MM.1S (cell line): ENCODE results near the gene GIPC2.

Experiments
- DNase-seq: peaks from one replicate; pipeline ENCODE4 v3.0.0-alpha.2; 2015
- H2AFZ ChIP-seq: fragments of 300-600 bp; sonication (generic); 2 replicates; pipeline ENCODE4 v1.6.0; 2016; ENCODE audit warnings: antibody characterized with exemption, low read length
- H3F3A ChIP-seq: fragments of 300-600 bp; sonication (generic); 2 replicates; pipeline ENCODE4 v1.6.1; 2016; ENCODE audit warnings: mild to moderate bottlenecking, antibody characterized with exemption, low read length, moderate library complexity, mixed read lengths; ENCODE audit not compliant: insufficient read depth
- H3K27ac ChIP-seq: fragments of 300-600 bp; sonication (generic); 2 replicates; pipeline ENCODE4 v1.5.1; 2016; ENCODE audit warnings: mild to moderate bottlenecking, low read length
- H3K27me3 ChIP-seq: fragments of 300-600 bp; sonication (generic); replicated peaks from 2 replicates; pipeline ENCODE4 v1.6.0; 2016; ENCODE audit warnings: low read length; ENCODE audit not compliant: insufficient read depth
- H3K36me3 ChIP-seq: fragments of 300-600 bp; sonication (generic); replicated peaks from 2 replicates; pipeline ENCODE4 v1.6.1; 2016; ENCODE audit warnings: mild to moderate bottlenecking, low read length, mixed read lengths; ENCODE audit not compliant: insufficient read depth
- H3K4me1 ChIP-seq: fragments of 300-600 bp; sonication (generic); 2 replicates; pipeline ENCODE4 v1.6.1; 2016; ENCODE audit warnings: low read length, mixed read lengths
- H3K4me2 ChIP-seq: fragments of 300-600 bp; sonication (generic); 2 replicates; pipeline ENCODE4 v1.6.0; 2016; ENCODE audit warnings: low read depth, low read length
- H3K4me3 ChIP-seq: fragments of 300-600 bp; sonication (generic); 2 replicates; pipeline ENCODE4 v1.5.1; 2016; ENCODE audit warnings: low read length, mixed read lengths
- H3K79me2 ChIP-seq: fragments of 300-600 bp; sonication (generic); 2 replicates; pipeline ENCODE4 v1.6.1; 2016; ENCODE audit warnings: mixed run types, low read length, mixed read lengths
- H3K9ac ChIP-seq: fragments of 300-600 bp; sonication (generic); 2 replicates; pipeline ENCODE4 v1.6.1; 2016; ENCODE audit warnings: low read length, mixed read lengths
- H3K9me2 ChIP-seq: fragments of 300-600 bp; sonication (generic); replicated peaks from 2 replicates; pipeline ENCODE4 v1.6.1; 2016; ENCODE audit warnings: mild to moderate bottlenecking, low read length, mixed read lengths; ENCODE audit not compliant: insufficient read depth
- H3K9me3 ChIP-seq: fragments of 300-600 bp; sonication (generic); replicated peaks from 2 replicates; pipeline ENCODE4 v1.6.1; 2016; ENCODE audit warnings: mild to moderate bottlenecking, low read length, mixed read lengths; ENCODE audit not compliant: insufficient read depth
- H4K20me1 ChIP-seq: fragments of 300-600 bp; sonication (generic); 2 replicates; pipeline ENCODE4 v1.6.1; 2016; ENCODE audit warnings: mild to moderate bottlenecking, low read length, moderate library complexity, mixed read lengths; ENCODE audit not compliant: insufficient read depth
- EZH2 ChIP-seq: fragments of 300-600 bp; sonication (generic); optimal IDR thresholded peaks from 2 replicates; pipeline ENCODE3; 2017; ENCODE audit warnings: low read depth, mild to moderate bottlenecking, antibody characterized with exemption, low read length, mixed read lengths
- EZH2phosphoT487 ChIP-seq: fragments of 300-600 bp; sonication (generic); IDR thresholded peaks from 2 replicates; pipeline ENCODE4 v1.6.1; 2018; ENCODE audit warnings: antibody characterized with exemption, low read length
- TF ChIP-seq, protein P1 (sequence below): fragments of 300-600 bp; sonication (generic); IDR thresholded peaks from 2 replicates; pipeline ENCODE4 v1.5.1; 2016; ENCODE audit warnings: antibody characterized with exemption, low read length, mixed read lengths

Gene GIPC2

DNA sequence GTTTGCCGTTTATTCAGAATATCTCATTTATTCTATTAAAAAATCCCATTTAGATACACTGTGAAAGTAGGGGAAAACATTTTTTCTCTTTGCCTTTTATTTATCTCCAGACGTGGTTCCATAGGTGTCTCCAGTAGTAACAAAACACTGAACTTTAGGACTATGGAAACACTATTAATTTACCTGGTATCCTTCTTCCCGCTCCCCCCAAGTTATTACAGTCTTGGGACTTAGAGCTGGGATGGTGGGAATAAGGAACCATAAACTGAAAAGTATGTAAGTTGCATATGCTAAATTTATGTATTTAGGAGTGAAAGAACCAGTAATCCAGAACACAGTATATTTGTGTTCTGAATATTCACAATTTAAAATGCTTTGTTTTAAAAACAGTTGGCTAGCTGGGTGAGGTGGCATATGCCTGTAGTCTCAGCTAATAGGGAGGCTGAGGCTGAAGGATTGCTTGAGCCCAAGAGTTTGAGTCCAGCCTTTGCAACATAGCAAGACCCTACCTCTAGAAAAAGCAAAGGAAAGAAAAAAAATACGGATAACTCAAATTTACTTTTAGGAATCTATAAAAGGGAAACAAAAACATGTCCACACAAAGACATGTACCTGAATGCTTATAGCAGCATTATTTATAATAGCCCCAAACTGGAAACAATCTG, 38.0 kb upstream of the GIPC2 start:
- Histone ChIP-seq H3K79me2 (peaks cover 58% of the 10 kb centered on the region), H3K4me2 (peak overlapping the region; percentile 31; the same call in 1 of the 2 replicates), H2AFZ (no peak overlapping the region), H3F3A (peaks cover 27% of the 10 kb centered on the region), H3K9me2 (no peaks in the 10 kb centered on the region), H4K20me1 (no peaks in the 10 kb centered on the region), H3K27ac (no peak overlapping the region), H3K27me3 (no peaks in the 10 kb centered on the region), H3K36me3 (no peaks in the 10 kb centered on the region), H3K9ac (no peak overlapping the region), H3K4me1 (peaks cover 20% of the 10 kb centered on the region), H3K4me3 (no peak overlapping the region), H3K9me3 (no peaks in the 10 kb centered on the region)
- DNase-seq: no peak
- TF ChIP-seq, protein P1, sequence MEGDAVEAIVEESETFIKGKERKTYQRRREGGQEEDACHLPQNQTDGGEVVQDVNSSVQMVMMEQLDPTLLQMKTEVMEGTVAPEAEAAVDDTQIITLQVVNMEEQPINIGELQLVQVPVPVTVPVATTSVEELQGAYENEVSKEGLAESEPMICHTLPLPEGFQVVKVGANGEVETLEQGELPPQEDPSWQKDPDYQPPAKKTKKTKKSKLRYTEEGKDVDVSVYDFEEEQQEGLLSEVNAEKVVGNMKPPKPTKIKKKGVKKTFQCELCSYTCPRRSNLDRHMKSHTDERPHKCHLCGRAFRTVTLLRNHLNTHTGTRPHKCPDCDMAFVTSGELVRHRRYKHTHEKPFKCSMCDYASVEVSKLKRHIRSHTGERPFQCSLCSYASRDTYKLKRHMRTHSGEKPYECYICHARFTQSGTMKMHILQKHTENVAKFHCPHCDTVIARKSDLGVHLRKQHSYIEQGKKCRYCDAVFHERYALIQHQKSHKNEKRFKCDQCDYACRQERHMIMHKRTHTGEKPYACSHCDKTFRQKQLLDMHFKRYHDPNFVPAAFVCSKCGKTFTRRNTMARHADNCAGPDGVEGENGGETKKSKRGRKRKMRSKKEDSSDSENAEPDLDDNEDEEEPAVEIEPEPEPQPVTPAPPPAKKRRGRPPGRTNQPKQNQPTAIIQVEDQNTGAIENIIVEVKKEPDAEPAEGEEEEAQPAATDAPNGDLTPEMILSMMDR: no peak
- TF ChIP-seq EZH2phosphoT487: no peak
- TF ChIP-seq EZH2: no peak

DNA sequence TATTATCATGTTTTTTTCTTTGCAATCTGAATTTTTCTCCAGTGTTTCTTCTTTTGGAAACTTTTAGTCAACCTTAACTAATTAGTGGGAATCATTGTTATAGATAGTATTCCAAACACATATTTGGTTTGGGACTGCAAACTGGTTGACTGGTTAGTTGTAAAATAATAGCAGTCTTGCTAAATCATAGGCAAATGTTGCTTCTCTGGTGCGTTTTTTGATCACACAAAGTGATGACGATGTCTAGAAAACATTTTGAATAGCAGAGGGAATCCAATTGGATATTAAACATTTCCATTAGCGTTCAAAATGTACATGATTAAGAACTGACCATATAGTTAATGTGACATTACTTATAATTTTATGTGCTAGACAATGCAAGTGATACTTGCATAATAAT, 36.5 kb upstream of the GIPC2 start:
- no peak overlapping the region for H3K27ac ChIP-seq
- H3K4me2 ChIP-seq: no peak overlapping the region
- H3K36me3 ChIP-seq: no peaks in the 10 kb centered on the region
- H3K27me3 ChIP-seq: no peaks in the 10 kb centered on the region
- no peak overlapping the region for H2AFZ ChIP-seq
- peaks cover 58% of the 10 kb centered on the region for H3K79me2 ChIP-seq
- peaks cover 14% of the 10 kb centered on the region for H3F3A ChIP-seq
- DNase-seq: no peak
- no peaks in the 10 kb centered on the region for H3K9me3 ChIP-seq
- H4K20me1 ChIP-seq: no peaks in the 10 kb centered on the region
- H3K9me2 ChIP-seq: no peaks in the 10 kb centered on the region
- H3K4me1 ChIP-seq: peaks cover 13% of the 10 kb centered on the region
- no peak overlapping the region for H3K9ac ChIP-seq
- no peak for TF ChIP-seq EZH2
- no peak overlapping the region for H3K4me3 ChIP-seq

DNA sequence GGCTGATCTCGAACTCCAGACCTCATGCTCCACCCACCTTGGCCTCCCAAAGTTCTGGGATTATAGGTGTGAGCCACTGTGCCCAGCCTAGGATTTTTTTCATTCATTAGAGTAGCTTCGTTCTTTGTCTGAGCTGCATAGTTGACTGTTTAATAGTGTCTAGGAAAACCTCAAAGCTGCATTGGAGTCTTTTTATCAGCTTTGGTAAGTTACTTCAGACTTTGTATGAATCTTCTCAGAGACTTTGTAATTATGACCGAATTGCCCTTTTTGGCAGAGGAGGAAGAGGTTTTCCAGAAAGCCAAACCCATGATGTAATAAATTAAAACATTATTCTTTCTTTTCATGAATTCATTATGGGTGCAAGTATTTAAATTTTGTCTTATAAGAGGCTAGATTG, 35.9 kb upstream of the GIPC2 start:
- Histone ChIP-seq H3K4me2 (no peak overlapping the region), H2AFZ (no peak overlapping the region), H3K27ac (no peak overlapping the region), H3F3A (peaks cover 8% of the 10 kb centered on the region), H3K4me1 (peaks cover 13% of the 10 kb centered on the region), H3K9me2 (no peaks in the 10 kb centered on the region), H4K20me1 (no peaks in the 10 kb centered on the region), H3K9me3 (no peaks in the 10 kb centered on the region), H3K9ac (no peak overlapping the region), H3K27me3 (no peaks in the 10 kb centered on the region), H3K79me2 (peaks cover 58% of the 10 kb centered on the region), H3K4me3 (no peak overlapping the region), H3K36me3 (no peaks in the 10 kb centered on the region)
- TF ChIP-seq, protein P1: no peak
- DNase-seq: no peak

DNA sequence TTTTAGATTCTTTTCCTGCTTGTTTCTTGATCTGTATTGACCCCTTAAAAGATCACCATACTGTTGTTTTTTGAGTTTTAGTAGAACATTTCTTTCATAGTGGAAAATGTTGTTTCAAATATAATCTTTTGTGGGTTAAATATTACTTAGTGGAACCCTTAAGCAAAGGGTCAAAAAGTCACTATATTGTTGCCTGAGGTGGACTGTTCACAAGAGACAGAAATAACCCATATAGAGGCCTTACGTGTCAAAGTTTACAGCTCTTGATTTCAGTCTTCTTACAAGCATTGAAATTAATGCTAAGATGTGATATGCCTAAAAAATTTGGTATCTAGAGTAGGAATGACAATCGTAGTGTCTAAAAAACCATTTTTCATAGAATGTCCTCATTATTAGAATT, 34.7 kb upstream of the GIPC2 start:
- Histone ChIP-seq H3K9me3 (no peaks in the 10 kb centered on the region), H3K9me2 (no peaks in the 10 kb centered on the region), H3K4me3 (no peak overlapping the region), H3K4me2 (no peak overlapping the region), H3F3A (no peaks in the 10 kb centered on the region), H2AFZ (no peak overlapping the region), H4K20me1 (no peaks in the 10 kb centered on the region), H3K4me1 (peaks cover 13% of the 10 kb centered on the region), H3K9ac (no peak overlapping the region), H3K36me3 (no peaks in the 10 kb centered on the region), H3K79me2 (peaks cover 47% of the 10 kb centered on the region), H3K27ac (no peak overlapping the region), H3K27me3 (no peaks in the 10 kb centered on the region)
- TF ChIP-seq, protein P1: no peak
- no peak for DNase-seq
